Muscle of leg (tissue), 11 donors: ENCODE measurements around the gene POLE4. TPM values are rescaled to one million over a fixed set of nuclear protein-coding genes. Genes with fewer than 3 reads are reported as not detected.

ENCODE experiments used
- DNase-seq: peaks from one replicate; pipeline ENCODE4 v3.0.0; 2013
- H3K27ac ChIP-seq: one replicate; pipeline ENCODE4 v1.5.1; 2013; ENCODE audit warnings: mild to moderate bottlenecking, low read length, control low read depth
- H3K27me3 ChIP-seq: one replicate; pipeline ENCODE4 v1.6.1; 2013; ENCODE audit warnings: low read length; ENCODE audit not compliant: control insufficient read depth, insufficient read depth
- H3K36me3 ChIP-seq: one replicate; pipeline ENCODE4 v1.6.1; 2013; ENCODE audit warnings: low read length; ENCODE audit not compliant: control insufficient read depth, insufficient read depth
- H3K4me1 ChIP-seq: one replicate; pipeline ENCODE4 v1.6.1; 2013; ENCODE audit warnings: low read length; ENCODE audit not compliant: control insufficient read depth, insufficient read depth
- H3K4me3 ChIP-seq: one replicate; pipeline ENCODE4 v1.5.1; 2013; ENCODE audit warnings: low read length, control low read depth
- H3K9me3 ChIP-seq: replicated peaks from 2 replicates; pipeline ENCODE4 v1.6.1; 2013; ENCODE audit warnings: low read depth, low read length; ENCODE audit not compliant: control insufficient read depth
- WGBS: methylation state at CpG from one replicate; pipeline ENCODE4 v1.1.5; 2013; ENCODE audit warnings: missing lambda C conversion rate; ENCODE audit not compliant: insufficient coverage; 5-methylcytosine and 5-hydroxymethylcytosine counted together
- polyA plus RNA-seq, 8 donors: library from polyadenylated mRNA; unstranded; fragments of 120-200 nt; gene quantifications; one replicate each; pipeline versions ENCODE4 v1.2.1 to v1.2.3, GENCODE V29; 2013; ENCODE audit warnings: inconsistent platforms in 1 of 8, low replicate concordance in 1 of 8; ENCODE audit not compliant: insufficient read length in 8 of 8, insufficient read depth in 1 of 8
- total RNA-seq: library from RNA; stranded (reverse); fragments of 120-200 nt; gene quantifications from one replicate; pipeline ENCODE4 v1.2.4, GENCODE V29; 2013

Gene POLE4
- total and polyA plus RNA-seq, 9 donors: 43.8 to 62.6 (median 51.9) TPM

GRCh38 chr2:74921236-74921736 lies 37.2 kb upstream of the POLE4 start:
- no peak for DNase-seq
- 95% methylated on average over 2 of the region's 2 CpGs for WGBS
- Histone ChIP-seq H3K36me3 (no peaks in the 10 kb centered on the region), H3K27me3 (peaks cover 14% of the 10 kb centered on the region), H3K4me1 (peaks cover 7% of the 10 kb centered on the region), H3K27ac (no peak overlapping the region), H3K9me3 (no peaks in the 10 kb centered on the region), H3K4me3 (no peak overlapping the region)

DNA sequence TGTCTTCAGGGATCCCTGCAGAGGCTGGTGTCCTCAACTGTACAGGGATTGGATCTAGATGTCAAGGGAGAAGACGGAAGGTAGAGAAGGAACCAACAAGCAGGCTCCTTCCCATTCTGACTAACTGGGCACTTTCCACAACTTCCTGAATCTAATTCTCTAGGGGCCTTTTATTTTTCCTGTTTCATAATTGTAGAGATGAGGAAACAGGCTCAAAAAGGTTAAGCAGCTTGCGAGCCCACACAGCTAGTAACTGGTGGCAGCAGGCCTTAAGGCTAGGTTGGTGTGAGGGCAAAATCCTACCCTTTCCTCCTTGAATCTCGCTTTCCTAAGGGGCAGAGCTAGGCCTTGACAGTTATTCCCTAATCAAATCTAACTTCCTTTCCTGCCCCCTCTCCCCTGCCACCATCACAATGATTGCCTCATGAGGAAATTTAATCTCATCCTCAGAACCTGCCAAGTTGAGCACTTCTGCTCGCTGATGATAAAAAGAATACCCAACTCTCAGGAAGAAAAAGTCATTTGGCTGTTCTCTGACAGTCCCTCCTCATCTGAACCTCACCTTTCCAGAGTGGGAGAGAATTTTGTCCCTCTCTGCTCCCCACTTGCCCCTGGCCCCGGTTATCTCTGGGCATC lies 35.7 kb upstream of the POLE4 start:
- Histone ChIP-seq H3K27me3 (peaks cover 14% of the 10 kb centered on the region), H3K4me1 (peaks cover 7% of the 10 kb centered on the region), H3K36me3 (no peaks in the 10 kb centered on the region), H3K27ac (no peak overlapping the region), H3K4me3 (no peak overlapping the region), H3K9me3 (no peaks in the 10 kb centered on the region)
- peak; percentile 14 for DNase-seq
- 80% methylated on average over 2 of the region's 5 CpGs for WGBS

DNA sequence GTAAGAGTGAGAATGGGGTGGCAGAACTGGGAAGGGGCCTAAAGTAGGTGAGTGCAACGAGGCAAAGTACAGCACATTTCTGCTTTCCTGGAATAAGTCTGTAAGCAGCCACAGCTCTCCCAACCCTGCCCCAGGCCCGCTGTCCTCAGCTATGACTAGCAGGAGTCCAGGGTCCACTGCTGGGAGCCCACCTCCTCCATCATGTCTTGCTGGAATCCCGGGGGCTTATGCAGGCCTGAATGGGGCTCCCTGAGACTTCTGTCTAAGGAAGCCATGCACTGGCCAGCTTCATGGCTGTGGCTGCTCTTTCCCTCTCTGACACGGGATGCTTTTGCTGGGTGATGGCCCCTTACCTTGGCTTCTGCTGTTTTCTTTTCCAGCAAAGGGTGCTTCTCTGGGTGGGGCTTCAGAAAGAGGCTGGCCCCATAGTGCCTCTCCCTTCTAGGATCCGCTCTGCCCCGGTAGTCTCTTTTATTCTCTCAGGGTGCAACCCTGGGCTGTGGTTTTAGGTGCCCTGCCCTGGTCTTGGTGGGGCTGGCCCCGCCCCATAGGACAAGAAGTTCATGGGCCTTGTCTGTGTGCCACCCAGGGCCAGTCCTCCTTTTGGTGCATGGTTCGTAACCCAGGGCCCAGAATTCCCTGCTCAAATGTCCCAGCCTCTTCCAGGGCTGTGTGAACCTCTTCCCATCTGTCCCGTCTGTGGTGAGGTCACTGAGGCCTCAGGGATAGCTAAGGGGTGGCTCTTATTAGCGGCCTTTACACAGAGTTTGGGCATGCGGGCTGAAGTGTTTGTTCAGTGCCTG lies 33.8 kb upstream of the POLE4 start:
- Histone ChIP-seq H3K9me3 (no peaks in the 10 kb centered on the region), H3K27me3 (peaks cover 11% of the 10 kb centered on the region), H3K4me3 (no peak overlapping the region), H3K36me3 (no peaks in the 10 kb centered on the region), H3K4me1 (peaks cover 5% of the 10 kb centered on the region), H3K27ac (no peak overlapping the region)
- whole genome bisulfite sequencing: 81% methylated on average over 8 of the region's 11 CpGs
- DNase-seq: no peak

DNA sequence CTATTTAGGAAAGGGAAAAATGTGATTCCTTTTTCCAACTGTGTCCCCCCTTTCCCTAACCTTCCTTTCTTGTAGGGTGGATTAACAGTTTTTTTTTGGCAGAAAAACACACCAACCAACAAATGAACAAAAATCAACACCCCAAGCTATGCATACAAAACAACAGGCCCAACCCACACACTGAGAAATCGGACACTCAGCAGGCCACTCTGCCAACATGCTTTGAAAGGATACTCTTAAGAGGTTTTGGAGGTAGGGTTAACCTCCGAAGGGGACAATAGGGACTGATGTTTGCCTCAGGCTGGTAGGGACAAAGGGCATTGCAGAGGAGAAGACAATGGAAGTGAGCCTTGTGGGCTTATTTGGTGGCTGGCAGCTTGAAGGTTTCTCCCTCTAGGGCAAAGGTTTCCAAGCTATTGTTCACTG lies 33.1 kb upstream of the POLE4 start:
- Histone ChIP-seq H3K4me1 (no peaks in the 10 kb centered on the region), H3K27ac (no peak overlapping the region), H3K27me3 (peaks cover 7% of the 10 kb centered on the region), H3K36me3 (no peaks in the 10 kb centered on the region), H3K4me3 (no peak overlapping the region), H3K9me3 (no peaks in the 10 kb centered on the region)
- 50% methylated on average over 1 of the region's 2 CpGs for WGBS
- DNase-seq: no peak

DNA sequence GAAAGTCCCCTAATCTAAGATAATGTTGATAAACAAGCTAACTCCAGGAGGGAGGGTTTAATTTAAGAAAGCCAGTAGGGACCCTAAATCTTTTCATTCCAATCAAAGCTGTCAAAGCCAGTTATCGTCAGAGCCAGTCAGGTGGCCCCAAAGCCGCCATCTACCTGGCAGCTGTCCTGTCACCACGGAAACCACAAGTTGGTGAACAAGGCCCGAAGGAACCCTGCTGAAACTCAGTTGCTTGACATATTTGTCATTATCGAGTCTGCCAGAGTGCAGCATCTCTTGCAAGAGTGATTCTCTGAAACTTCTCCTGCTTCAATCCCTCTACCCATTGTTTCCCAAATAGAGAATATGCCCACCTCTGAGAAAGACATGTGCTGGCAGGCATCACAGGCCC lies 30.8 kb upstream of the POLE4 start:
- H3K4me1 ChIP-seq: no peaks in the 10 kb centered on the region
- no peak overlapping the region for H3K27ac ChIP-seq
- H3K27me3 ChIP-seq: no peaks in the 10 kb centered on the region
- H3K9me3 ChIP-seq: no peaks in the 10 kb centered on the region
- H3K4me3 ChIP-seq: no peak overlapping the region
- 81% methylated on average over 5 of the region's 5 CpGs for WGBS
- no peak for DNase-seq
- H3K36me3 ChIP-seq: no peaks in the 10 kb centered on the region

DNA sequence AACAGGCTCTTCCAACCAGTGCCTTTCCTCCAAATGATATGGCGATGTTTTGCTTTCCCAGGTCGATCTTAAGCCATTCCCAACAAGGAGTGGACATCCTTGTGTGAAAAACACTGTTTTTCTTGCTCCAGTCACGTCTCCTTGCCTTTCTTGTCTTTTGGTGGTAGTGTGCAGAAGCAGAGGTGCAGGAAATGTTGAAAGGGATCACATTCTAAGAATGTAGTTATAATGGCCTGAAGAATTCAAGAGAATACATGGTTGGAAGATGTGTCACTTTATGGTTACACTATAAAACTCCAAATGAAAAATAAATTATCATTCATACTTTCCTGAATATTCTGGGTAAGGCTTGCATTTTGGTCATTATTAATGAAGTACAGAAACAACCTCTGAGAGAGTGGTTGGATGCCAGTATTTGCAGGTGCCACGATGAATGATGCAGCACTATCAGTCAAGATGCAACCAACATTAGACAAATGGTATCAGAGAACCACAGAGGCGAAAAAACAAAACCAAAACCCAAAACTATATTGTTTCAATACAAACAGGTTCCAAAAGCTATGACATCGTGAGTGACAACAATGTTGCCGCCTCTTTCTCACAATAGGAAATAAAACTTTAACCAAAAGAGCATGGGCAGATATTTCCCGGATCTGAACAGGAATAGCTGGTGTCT lies 27.5 kb upstream of the POLE4 start:
- Histone ChIP-seq H3K27me3 (no peaks in the 10 kb centered on the region), H3K27ac (no peak overlapping the region), H3K4me3 (no peak overlapping the region), H3K9me3 (no peaks in the 10 kb centered on the region), H3K4me1 (no peaks in the 10 kb centered on the region), H3K36me3 (no peaks in the 10 kb centered on the region)
- no CpG with 5 or more reads among the region's 8 CpGs for WGBS
- DNase-seq: no peak

DNA sequence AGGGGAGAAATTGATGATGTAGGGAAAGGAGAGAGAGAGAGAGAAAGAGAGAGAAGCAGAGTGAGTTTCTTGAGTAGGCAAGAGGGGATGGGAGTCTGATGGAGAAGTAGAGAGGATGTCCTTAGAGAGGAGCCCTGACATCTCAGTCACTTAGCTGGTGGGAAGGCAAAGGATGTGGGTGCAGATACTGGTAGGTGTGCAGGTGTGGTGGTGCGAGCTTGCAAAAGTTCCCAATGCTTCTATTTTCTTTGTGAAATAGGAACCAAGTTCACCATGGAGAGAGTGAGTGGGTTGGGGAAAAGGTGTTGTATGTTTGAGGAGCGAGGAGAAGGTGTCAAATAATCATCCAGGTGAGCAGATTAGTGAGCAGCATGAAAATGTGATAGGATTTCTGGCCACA lies 26.5 kb upstream of the POLE4 start:
- DNase-seq: no peak
- WGBS: 89% methylated on average over 2 of the region's 2 CpGs
- Histone ChIP-seq H3K9me3 (no peaks in the 10 kb centered on the region), H3K36me3 (no peaks in the 10 kb centered on the region), H3K4me3 (no peak overlapping the region), H3K27ac (no peak overlapping the region), H3K4me1 (no peaks in the 10 kb centered on the region), H3K27me3 (no peaks in the 10 kb centered on the region)

DNA sequence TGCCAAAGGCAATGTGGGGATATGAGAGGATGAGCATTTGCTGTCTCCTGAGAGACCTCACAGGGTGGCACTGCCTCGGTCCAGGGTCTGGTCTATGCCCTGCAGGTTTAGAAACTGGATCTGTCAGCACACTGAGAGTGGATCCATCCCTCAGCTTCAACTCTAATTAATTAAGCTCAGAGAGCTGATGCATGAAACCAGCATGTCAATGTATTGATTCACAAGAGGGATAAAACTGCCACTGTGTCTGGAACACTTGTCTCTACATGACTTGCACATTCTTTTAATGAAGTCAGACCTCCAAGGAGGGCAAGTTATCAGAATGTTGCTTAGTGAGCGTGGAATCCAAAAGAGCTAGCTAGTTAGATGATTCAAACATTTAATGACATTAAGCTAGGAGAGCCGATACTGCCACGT lies 22.5 kb upstream of the POLE4 start:
- H3K27ac ChIP-seq: no peak overlapping the region
- no peaks in the 10 kb centered on the region for H3K9me3 ChIP-seq
- H3K36me3 ChIP-seq: no peaks in the 10 kb centered on the region
- no peak for DNase-seq
- no peak overlapping the region for H3K4me3 ChIP-seq
- 95% methylated on average over 4 of the region's 4 CpGs for WGBS
- no peaks in the 10 kb centered on the region for H3K27me3 ChIP-seq
- no peaks in the 10 kb centered on the region for H3K4me1 ChIP-seq

DNA sequence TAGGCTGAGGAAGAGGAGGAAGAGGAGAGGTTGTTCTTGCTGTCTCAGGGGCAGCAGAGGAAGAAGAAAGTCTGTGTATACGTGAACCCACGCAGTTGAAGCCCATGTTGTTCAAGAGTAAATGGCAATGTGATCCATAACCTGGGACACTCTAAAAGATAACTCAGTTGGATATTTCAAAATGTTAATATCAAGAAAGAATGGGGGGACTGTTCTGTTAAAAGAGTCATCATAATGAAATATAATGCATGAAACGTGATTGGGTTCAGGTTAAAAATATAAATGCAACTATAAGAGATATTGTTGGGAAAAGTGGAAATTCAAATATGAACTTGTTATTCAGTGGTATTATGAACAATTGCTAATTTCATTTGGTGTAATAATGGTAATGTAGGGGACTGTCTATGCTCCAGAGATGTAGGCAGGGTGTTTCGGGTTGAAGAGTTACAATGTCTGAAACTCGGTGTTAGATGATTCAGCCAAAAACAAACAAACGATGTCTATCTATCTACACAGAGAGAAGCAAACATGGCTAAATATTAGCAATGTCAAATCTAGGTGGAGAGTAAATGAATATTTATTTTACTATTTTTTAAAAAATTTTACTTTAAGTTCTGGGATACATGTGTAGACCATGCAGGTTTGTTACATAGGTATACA lies 21.1 kb upstream of the POLE4 start:
- H3K36me3 ChIP-seq: no peaks in the 10 kb centered on the region
- DNase-seq: no peak
- H3K4me1 ChIP-seq: no peaks in the 10 kb centered on the region
- H3K27ac ChIP-seq: no peak overlapping the region
- H3K27me3 ChIP-seq: no peaks in the 10 kb centered on the region
- WGBS: 87% methylated on average over 3 of the region's 6 CpGs
- no peak overlapping the region for H3K4me3 ChIP-seq
- H3K9me3 ChIP-seq: no peaks in the 10 kb centered on the region

DNA sequence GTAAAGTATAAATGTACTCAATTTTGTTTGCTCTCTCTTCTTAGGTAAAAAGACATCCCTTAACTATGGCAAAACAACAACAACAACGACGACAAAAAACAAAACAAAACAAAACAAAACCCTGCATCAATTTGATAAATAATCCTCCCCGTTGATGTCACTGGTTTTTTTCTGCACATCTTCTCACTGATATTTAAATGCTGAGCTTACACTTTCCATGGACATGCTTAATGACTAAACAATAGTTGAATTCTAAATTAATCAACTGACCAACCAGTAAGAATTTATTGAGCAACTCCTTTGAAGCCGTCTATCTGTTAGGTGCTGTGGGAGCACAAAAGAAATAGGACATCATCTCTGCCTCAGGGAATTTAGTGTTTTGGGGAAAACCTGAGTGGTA lies 20.2 kb upstream of the POLE4 start:
- Histone ChIP-seq H3K4me1 (no peaks in the 10 kb centered on the region), H3K36me3 (no peaks in the 10 kb centered on the region), H3K9me3 (no peaks in the 10 kb centered on the region), H3K27me3 (no peaks in the 10 kb centered on the region), H3K27ac (no peak overlapping the region), H3K4me3 (no peak overlapping the region)
- no peak for DNase-seq
- 90% methylated on average over 2 of the region's 4 CpGs for WGBS
